ENCODE measurements around the gene STXBP5. TPM values are rescaled to one million over a fixed set of nuclear protein-coding genes. Genes with fewer than 3 reads are reported as not detected.

STXBP5 gene
- total and polyA plus RNA-seq, 2 of the 13 experiments (the other 11 are each of a cell fraction or from before 2014, with no cell fraction given), result 8.8 to 19.4 TPM

GRCh38 chr6:147202516-147203310, 1.5 kb upstream of the STXBP5 start (continued):
- TF ChIP-seq, protein P1, sequence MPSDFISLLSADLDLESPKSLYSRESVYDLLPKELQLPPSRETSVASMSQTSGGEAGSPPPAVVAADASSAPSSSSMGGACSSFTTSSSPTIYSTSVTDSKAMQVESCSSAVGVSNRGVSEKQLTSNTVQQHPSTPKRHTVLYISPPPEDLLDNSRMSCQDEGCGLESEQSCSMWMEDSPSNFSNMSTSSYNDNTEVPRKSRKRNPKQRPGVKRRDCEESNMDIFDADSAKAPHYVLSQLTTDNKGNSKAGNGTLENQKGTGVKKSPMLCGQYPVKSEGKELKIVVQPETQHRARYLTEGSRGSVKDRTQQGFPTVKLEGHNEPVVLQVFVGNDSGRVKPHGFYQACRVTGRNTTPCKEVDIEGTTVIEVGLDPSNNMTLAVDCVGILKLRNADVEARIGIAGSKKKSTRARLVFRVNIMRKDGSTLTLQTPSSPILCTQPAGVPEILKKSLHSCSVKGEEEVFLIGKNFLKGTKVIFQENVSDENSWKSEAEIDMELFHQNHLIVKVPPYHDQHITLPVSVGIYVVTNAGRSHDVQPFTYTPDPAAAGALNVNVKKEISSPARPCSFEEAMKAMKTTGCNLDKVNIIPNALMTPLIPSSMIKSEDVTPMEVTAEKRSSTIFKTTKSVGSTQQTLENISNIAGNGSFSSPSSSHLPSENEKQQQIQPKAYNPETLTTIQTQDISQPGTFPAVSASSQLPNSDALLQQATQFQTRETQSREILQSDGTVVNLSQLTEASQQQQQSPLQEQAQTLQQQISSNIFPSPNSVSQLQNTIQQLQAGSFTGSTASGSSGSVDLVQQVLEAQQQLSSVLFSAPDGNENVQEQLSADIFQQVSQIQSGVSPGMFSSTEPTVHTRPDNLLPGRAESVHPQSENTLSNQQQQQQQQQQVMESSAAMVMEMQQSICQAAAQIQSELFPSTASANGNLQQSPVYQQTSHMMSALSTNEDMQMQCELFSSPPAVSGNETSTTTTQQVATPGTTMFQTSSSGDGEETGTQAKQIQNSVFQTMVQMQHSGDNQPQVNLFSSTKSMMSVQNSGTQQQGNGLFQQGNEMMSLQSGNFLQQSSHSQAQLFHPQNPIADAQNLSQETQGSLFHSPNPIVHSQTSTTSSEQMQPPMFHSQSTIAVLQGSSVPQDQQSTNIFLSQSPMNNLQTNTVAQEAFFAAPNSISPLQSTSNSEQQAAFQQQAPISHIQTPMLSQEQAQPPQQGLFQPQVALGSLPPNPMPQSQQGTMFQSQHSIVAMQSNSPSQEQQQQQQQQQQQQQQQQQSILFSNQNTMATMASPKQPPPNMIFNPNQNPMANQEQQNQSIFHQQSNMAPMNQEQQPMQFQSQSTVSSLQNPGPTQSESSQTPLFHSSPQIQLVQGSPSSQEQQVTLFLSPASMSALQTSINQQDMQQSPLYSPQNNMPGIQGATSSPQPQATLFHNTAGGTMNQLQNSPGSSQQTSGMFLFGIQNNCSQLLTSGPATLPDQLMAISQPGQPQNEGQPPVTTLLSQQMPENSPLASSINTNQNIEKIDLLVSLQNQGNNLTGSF (CRISPR knock-in tag; IDR thresholded peaks at IDR 0.05), result peak; percentile 68; the same call in 1 of the 2 replicates
- TF ChIP-seq, protein P2, sequence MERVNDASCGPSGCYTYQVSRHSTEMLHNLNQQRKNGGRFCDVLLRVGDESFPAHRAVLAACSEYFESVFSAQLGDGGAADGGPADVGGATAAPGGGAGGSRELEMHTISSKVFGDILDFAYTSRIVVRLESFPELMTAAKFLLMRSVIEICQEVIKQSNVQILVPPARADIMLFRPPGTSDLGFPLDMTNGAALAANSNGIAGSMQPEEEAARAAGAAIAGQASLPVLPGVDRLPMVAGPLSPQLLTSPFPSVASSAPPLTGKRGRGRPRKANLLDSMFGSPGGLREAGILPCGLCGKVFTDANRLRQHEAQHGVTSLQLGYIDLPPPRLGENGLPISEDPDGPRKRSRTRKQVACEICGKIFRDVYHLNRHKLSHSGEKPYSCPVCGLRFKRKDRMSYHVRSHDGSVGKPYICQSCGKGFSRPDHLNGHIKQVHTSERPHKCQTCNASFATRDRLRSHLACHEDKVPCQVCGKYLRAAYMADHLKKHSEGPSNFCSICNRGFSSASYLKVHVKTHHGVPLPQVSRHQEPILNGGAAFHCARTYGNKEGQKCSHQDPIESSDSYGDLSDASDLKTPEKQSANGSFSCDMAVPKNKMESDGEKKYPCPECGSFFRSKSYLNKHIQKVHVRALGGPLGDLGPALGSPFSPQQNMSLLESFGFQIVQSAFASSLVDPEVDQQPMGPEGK (CRISPR knock-in tag; IDR thresholded peaks at IDR 0.05), result peak; percentile 9; the same call in 1 of the 2 replicates
- peak; percentile 74; the same call in 1 of the 2 replicates for TF ChIP-seq ZSCAN29 (CRISPR knock-in tag; conservative IDR thresholded peaks at IDR 0.05)
- 0 out of 3 replicates have a peak, but pooled peaks have one; percentile 2 for TF ChIP-seq MXI1 (IDR thresholded peaks at IDR 0.05; ENCODE audit: borderline replicate concordance, low read depth, low read length)
- 0 out of 2 replicates have a peak, but pooled peaks have one; percentile 3 for TF ChIP-seq NFE2L2 (IDR thresholded peaks at IDR 0.05; ENCODE audit: low read length)
- no peak for TF ChIP-seq CEBPZ (IDR thresholded peaks at IDR 0.05; ENCODE audit: low read length)
- no peak for TF ChIP-seq ZNF160 (CRISPR knock-in tag; IDR thresholded peaks at IDR 0.05)
- TF ChIP-seq KMT2A (CRISPR knock-in tag; IDR thresholded peaks at IDR 0.05), result no peak; the same call in none of the 2 replicates
- TF ChIP-seq ZNF430 (CRISPR knock-in tag; IDR thresholded peaks at IDR 0.05), result peak; percentile 73; the same call in 1 of the 2 replicates
- TF ChIP-seq ZNF879 (CRISPR knock-in tag; IDR thresholded peaks at IDR 0.05), result peak; percentile 80; the same call in 1 of the 2 replicates
- no peak for TF ChIP-seq MEIS2 (CRISPR knock-in tag; IDR thresholded peaks at IDR 0.05)
- no peak for TF ChIP-seq ZMYM3 (CRISPR knock-in tag; IDR thresholded peaks at IDR 0.05)
- no peak; the same call in 1 of the 2 replicates for TF ChIP-seq HMG20A (CRISPR knock-in tag; IDR thresholded peaks at IDR 0.05; ENCODE audit: borderline replicate concordance)
- TF ChIP-seq YEATS4 (CRISPR knock-in tag; IDR thresholded peaks at IDR 0.05; ENCODE audit: borderline replicate concordance), result no peak; the same call in 1 of the 2 replicates
- no peak for TF ChIP-seq ZSCAN30 (CRISPR knock-in tag; IDR thresholded peaks at IDR 0.05)
- TF ChIP-seq, protein P3, sequence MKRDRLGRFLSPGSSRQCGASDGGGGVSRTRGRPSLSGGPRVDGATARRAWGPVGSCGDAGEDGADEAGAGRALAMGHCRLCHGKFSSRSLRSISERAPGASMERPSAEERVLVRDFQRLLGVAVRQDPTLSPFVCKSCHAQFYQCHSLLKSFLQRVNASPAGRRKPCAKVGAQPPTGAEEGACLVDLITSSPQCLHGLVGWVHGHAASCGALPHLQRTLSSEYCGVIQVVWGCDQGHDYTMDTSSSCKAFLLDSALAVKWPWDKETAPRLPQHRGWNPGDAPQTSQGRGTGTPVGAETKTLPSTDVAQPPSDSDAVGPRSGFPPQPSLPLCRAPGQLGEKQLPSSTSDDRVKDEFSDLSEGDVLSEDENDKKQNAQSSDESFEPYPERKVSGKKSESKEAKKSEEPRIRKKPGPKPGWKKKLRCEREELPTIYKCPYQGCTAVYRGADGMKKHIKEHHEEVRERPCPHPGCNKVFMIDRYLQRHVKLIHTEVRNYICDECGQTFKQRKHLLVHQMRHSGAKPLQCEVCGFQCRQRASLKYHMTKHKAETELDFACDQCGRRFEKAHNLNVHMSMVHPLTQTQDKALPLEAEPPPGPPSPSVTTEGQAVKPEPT (CRISPR knock-in tag; IDR thresholded peaks at IDR 0.05; ENCODE audit: low read depth), result no peak
